ENCODE results near the gene CMTM7. TPM values are rescaled to one million over a fixed set of nuclear protein-coding genes. Genes with fewer than 3 reads are reported as not detected.

The CMTM7 gene
- polyA plus RNA-seq, 5 donors, result 65.5 to 73.0 (median 69.4) TPM

GRCh38 chr3:32411442-32411841 is 19.8 kb downstream of the CMTM7 start:
- DNase-seq, result no peak

- DNase-seq, result no peak
Observed at GRCh38 chr3:32412887-32413286, 21.2 kb downstream of the CMTM7 start.

DNA sequence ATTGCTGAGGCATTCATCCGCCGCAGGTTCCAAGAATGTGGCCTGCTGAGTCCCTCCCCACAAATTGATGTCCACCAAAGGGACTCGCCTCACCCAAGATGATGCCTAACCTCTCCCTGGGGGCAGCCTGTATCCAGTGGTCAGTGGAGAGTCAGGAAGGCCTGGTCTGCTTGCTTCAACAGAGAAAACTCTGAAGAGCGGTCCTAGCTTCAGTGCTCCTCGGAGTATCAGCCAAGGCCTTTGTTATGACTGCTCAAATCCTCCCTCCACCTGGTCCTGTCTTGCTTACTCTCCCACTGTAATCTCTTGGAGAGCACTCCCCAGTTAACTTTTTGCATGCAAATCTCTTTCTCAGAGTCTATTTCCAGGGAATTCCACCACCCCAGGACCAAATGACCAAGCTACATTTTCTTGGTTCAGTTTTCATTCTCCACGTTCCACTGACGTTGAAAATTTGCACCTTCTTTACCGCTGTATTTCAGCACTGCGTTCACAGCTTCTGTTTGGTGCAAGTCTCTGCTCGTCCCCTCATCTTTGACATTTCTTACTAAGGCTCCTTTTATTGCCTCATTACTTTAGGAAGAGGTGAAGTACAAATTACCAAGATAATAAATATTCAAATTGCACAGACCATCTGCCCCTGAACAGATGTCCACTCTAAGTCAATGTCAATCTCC is 22.3 kb downstream of the CMTM7 start:
- no peak for DNase-seq

DNA sequence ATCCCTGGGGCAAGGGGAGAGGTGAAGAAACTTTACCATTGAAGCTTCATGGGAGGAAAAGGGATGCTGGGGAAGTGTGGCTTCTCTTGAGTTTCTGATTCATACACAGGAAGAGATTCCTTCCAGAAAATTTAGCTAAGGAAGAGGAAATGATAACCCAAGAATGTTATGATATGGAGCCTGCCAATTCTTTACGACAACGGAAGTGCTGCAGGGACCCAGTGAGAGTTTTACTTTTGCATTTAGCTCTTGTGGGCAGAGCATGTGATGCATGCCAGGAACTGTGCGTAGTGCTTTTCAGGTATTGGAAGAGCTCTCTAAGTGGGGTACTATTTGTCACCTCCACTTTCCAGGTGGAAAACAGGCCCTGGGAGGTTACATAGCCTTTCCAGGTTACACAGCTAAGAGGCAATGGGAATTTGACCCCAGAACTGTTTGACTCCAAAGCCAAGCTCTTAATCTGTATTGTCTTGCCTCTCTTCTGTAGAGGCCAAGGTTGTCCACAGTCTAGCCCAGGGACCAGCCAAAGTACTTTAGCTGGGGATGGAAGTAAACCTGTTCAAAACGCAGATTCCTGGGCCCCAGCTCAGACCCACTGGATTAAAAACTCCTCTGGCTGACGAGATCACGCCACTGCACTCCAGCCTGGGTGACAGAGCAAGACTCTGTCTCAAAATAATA is 23.0 kb downstream of the CMTM7 start:
- no peak for DNase-seq

DNA sequence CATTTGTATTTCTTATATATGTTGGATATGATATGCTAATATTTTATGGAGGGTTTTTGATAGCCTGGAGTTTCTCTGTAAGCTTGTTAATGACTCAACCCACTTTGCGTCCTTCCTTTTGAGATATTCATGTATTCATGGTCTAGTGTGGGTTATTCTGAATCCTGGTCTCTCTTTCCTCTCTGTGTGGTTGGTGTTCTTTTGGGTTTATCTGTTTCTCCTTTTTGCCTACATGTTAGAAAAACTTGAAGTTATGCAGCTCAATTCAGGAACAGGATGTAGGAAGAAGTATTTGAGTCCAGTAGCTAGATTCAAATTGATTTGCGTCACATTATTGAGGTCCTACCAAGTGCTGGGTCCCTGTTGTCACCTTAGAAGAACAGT is 28.1 kb downstream of the CMTM7 start:
- DNase-seq, result no peak

DNA sequence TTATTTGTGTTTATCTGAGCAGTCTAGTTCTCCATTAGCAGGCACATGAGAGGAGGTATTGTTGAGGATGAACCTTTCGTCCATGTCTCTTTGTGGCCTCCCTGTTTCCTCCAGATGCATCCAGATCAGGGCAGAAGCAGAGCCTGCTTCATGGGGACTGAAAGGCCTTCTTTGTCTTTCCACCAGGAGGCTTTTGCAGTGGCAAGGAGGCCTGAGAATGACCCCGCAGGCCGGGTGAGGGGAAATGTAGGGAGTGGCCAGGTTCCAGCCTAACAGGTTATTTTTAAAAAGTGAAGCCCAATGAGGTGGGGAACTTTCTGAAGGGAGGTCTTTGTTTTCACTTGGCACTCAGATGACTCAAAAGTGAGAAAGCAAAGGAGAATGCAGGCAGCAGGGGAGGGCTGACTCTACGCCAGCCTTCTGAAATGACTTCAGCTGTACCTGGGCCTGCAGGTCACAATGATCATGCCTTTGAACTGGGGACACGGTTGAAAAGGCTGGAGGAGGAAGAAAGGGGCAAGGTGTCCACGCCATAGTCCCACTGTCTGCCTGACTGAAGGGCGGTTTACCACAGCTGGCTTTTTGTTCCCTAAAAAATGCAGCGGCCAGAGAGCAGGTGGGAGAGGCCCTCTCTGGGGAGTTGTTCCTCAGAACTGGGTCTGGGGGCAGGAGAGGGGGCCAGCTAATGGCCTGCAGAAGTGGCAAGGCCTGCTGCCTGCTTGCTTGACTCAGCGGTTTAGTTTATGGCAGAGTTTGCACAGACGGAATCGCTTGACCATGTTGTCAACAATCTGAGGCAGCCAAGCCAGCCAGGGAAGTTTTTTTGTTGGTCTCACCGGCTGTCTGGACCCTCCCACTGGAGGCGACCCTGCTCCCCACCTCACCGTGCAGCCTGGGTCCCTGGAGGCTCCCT is 28.7 kb downstream of the CMTM7 start:
- DNase-seq, result peak; percentile 59 to 65

GRCh38 chr3:32421185-32421584 is 29.5 kb downstream of the CMTM7 start:
- no peak for DNase-seq

GRCh38 chr3:32421991-32422859 is 30.6 kb downstream of the CMTM7 start:
- DNase-seq, result peak; percentile 82 to 83

- DNase-seq, result no peak
Observed at GRCh38 chr3:32422943-32423342, 31.3 kb downstream of the CMTM7 start.

- no peak for DNase-seq
Observed at GRCh38 chr3:32423534-32423933, 31.9 kb downstream of the CMTM7 start.

GRCh38 chr3:32423956-32424557 is 32.4 kb downstream of the CMTM7 start:
- no peak for DNase-seq

DNA sequence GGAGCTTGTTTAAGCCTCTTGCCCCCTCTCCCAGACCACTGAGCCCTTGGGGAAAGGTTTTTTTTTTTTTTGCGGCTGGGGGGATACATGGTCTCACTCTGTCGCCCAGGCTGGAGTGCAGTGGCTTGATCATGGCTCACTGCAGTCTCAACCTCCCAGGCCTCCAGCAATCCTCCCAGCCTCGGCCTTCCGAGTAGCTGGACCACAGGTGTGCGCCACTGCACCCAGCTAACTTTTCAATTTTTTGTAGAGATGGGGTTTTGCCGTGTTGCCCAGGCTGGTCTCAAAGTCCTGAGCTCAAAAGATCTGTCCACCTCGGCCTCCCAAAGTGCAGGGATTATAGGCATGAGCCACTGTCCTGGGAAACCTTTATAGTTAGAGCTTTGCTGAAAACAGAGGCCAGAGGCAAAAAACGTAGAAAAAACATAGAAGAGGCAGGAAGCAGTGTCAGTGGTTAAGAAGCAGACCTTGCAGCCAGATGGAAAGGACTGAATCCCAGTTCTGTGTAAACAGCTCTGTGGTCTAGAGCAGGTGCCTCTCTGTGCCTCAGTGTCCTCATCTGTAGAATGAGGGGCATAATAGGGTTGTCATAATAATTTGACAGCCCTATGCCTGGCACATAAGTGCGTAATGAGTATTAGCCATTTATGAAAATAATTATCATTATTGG is 33.1 kb downstream of the CMTM7 start:
- no peak for DNase-seq

DNA sequence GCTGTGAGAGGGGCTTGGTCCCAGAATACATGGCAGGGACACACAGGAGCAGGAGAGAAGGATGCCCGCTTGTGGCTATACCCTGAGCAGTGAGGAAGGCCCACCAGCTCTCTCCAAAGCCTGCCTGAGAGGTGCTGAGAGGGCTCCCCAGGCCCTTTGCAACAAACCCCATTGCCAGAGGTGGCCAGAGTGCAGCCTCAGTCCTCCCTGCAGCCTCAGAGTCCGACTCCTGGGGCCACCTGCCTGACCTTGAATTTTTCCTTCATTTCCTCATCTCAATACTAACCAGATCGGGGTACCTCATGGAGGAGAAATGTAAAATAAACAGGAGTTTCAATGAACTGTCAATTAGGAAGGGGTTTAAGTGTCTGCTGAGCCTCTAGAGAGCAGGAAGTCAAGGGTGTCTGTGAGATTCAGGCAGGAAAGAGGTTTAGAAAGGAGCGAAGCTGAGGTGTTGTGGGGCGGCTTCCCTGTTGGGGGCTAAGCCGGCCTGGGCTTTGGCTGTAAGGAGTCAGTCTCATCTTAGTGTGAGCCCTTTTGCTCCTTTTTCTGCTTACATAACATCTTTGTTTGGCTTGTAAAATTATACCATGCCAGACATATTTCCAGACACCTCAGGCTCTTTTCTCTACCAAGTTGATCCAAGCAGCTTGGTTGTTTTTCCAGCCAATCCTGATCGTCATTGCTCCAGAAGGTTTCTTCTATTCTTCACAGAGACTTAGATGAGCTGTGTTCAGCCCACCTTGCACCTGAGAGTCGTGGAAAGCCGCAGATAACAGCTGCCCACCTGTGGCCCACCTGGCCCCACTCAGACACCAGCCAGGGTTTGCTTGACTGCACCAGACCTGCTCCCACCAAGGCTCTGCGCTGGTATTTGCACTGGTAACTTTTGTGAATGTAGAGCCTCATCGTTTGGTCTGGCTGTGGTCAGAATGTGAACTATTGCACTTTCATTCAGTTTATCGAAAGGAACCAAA is 36.7 kb downstream of the CMTM7 start:
- no peak for DNase-seq

GRCh38 chr3:32430900-32431299 is 39.2 kb downstream of the CMTM7 start:
- no peak for DNase-seq

DNA sequence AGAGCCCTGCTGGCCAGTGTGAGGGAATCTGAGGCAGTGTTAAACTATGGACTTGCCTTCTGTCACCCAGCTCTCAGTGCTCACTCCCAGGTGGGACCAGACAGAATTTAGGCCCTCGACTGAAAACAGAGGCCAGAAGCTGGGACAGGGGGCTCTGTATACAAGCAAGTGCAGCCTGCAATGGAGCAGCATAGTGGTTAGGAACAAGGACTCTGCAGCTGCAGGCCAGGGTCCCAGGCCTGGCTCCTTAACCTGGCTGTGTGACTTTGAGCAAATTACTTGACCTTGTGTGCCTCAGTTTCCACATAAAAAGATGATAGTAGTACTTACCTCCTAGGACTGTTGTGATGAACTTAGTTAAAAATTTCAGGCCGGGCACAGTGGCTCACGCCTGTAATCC is 39.8 kb downstream of the CMTM7 start:
- no peak for DNase-seq

GRCh38 chr3:32432045-32432710 is 40.5 kb downstream of the CMTM7 start:
- no peak for DNase-seq

DNA sequence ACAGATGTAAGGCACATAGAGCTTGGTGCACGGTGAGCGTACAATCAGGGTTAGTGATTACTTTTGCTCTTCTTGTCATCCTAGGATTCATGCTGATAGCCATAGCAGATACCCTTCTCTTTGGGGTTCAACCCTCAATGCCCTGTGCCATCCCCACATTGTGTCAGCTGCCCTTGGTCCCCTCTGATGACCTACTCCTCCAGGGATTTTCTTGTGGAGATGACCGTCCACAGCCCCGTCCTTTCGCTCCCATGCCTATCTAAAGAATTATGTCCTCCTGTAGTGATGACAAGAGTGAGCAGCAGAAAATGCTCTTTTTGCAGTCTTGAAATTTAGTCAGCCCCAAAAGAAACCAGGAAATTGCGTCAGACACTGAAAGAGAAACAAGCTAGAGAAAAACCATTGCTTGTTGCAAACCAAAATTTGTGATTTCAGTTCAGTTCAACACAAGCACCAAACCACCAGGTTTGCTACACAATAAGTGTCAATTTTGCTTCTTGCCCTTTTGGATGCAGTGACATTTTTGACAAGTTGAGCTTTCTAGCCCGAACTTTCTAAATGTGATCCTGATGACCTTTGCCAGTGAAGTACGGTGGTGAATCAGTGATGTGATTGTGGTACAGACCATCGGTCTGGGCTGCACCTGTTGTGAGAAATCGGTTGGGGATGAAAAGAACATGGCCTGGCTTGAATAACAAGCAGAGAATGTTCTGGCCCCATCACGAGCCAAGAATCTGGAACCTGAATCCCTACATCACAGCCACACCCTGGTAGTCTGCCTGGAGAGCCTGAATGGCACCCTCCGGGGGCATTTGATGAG is 41.3 kb downstream of the CMTM7 start:
- no peak for DNase-seq

GRCh38 chr3:32434206-32434605 is 42.6 kb downstream of the CMTM7 start:
- DNase-seq, result no peak
